GM21723 (cell line): ENCODE results near the gene HBQ1.
"Not testable (repeated sequence)": the region's sequence is repeated elsewhere in the genome, so short reads cannot be mapped to it uniquely, and the experiment has no call there.

Experiments
- ATAC-seq: cut with Tn5 transposase; IDR thresholded peaks from one replicate; pipeline ENCODE4 v1.9.1; 2021; ENCODE audit warnings: mild to moderate bottlenecking, moderate library complexity; ENCODE audit not compliant: unreplicated experiment

Gene HBQ1

DNA sequence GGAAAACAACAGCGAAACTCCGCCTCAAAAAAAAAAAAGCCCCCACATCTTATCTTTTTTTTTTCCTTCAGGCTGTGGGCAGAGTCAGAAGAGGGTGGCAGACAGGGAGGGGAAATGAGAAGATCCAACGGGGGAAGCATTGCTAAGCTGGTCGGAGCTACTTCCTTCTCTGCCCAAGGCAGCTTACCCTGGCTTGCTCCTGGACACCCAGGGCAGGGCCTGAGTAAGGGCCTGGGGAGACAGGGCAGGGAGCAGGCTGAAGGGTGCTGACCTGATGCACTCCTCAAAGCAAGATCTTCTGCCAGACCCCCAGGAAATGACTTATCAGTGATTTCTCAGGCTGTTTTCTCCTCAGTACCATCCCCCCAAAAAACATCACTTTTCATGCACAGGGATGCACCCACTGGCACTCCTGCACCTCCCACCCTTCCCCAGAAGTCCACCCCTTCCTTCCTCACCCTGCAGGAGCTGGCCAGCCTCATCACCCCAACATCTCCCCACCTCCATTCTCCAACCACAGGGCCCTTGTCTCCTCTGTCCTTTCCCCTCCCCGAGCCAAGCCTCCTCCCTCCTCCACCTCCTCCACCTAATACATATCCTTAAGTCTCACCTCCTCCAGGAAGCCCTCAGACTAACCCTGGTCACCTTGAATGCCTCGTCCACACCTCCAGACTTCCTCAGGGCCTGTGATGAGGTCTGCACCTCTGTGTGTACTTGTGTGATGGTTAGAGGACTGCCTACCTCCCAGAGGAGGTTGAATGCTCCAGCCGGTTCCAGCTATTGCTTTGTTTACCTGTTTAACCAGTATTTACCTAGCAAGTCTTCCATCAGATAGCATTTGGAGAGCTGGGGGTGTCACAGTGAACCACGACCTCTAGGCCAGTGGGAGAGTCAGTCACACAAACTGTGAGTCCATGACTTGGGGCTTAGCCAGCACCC, 5.0 kb upstream of the HBQ1 start:
- ATAC-seq, result no peak

DNA sequence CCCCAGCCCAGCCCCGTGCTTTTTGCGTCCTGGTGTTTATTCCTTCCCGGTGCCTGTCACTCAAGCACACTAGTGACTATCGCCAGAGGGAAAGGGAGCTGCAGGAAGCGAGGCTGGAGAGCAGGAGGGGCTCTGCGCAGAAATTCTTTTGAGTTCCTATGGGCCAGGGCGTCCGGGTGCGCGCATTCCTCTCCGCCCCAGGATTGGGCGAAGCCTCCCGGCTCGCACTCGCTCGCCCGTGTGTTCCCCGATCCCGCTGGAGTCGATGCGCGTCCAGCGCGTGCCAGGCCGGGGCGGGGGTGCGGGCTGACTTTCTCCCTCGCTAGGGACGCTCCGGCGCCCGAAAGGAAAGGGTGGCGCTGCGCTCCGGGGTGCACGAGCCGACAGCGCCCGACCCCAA, 4.3 kb upstream of the HBQ1 start:
- ATAC-seq, result not testable (repeated sequence)

DNA sequence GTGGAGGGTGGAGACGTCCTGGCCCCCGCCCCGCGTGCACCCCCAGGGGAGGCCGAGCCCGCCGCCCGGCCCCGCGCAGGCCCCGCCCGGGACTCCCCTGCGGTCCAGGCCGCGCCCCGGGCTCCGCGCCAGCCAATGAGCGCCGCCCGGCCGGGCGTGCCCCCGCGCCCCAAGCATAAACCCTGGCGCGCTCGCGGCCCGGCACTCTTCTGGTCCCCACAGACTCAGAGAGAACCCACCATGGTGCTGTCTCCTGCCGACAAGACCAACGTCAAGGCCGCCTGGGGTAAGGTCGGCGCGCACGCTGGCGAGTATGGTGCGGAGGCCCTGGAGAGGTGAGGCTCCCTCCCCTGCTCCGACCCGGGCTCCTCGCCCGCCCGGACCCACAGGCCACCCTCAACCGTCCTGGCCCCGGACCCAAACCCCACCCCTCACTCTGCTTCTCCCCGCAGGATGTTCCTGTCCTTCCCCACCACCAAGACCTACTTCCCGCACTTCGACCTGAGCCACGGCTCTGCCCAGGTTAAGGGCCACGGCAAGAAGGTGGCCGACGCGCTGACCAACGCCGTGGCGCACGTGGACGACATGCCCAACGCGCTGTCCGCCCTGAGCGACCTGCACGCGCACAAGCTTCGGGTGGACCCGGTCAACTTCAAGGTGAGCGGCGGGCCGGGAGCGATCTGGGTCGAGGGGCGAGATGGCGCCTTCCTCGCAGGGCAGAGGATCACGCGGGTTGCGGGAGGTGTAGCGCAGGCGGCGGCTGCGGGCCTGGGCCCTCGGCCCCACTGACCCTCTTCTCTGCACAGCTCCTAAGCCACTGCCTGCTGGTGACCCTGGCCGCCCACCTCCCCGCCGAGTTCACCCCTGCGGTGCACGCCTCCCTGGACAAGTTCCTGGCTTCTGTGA, 3.5 kb upstream of the HBQ1 start, which contains the start of gene HBA1:
Gene HBA1, plus strand, starts transcription at position 204 of the 906 bp plus-strand sequence. Its CDS starts 37 bp downstream, at position 241.
- not testable (repeated sequence) for ATAC-seq

GRCh38 chr16:177394-177822, 2.9 kb upstream of the HBQ1 start:
- no peak for ATAC-seq

- no peak for ATAC-seq
Observed at GRCh38 chr16:177981-178667, 2.1 kb upstream of the HBQ1 start.

- ATAC-seq, result no peak
Observed at GRCh38 chr16:178668-179015, 1.6 kb upstream of the HBQ1 start.

DNA sequence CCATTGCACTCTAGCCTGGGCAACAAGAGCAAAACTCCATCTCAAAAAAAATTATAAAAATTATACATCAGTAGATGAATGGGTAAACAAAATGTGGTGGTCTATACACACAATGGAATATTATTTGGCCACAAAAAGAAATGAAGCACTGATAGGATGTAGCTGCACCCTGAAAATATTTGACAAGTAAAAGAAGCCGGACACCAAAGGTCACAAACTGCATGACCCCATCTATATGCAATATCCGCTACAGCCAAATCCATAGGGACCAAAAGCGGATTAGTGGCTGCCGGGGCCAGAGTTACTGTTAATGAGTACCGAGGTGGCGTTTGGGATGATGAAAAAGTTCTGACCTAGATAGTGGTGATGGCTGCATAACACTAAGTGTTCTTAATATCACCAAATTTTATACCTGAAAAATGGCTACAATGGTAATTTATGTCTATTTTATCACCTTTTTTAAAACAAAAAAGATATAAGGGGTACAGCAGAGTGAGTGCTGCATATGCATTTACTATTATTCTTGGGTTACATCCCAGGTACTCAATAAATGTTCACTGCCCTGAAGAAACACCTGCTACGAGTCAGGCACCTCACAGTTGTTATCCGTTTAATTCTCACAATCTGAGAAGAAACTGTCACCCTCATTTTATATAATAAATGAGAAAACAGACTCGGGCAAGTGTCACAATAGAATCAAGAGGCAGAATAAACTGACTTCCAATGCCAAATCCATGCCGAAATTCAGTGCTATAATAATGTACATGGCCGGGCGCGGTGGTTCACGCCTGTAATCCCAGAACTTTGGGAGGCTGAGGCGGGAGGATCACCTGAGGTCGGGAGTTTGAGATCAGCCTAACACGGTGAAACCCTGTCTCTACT, 807 bp upstream of the HBQ1 start:
- no peak for ATAC-seq

- ATAC-seq, result no peak
Observed at GRCh38 chr16:180681-181564, 664 bp downstream of the HBQ1 start.

DNA sequence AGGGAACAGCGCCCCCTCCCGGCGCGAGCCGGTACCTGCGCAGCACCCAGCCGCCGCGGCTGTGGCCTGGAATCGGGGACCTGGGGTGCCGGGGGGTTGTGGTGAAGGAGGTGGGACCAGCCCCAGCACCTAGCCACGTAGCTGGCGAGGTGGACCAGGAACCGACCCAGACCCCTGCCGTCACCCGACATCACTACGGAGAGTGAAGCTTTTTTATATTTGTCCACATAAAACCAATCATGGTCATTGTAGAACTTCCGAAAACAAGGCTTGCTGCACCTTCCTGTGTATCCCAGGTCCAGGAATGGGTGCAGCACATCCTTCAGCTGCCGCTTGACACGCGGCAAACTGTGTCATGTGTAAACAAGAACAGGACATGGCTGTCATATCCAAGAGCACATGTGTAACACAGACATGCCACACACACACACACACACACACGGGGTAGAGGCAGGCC, 1.3 kb downstream of the HBQ1 start:
- no peak for ATAC-seq

- ATAC-seq, result no peak
Observed at GRCh38 chr16:183005-183404, 2.7 kb downstream of the HBQ1 start.

GRCh38 chr16:185213-185612, 5.0 kb downstream of the HBQ1 start:
- ATAC-seq, result no peak

GRCh38 chr16:185691-186090, 5.4 kb downstream of the HBQ1 start:
- no peak for ATAC-seq

- no peak for ATAC-seq
Observed at GRCh38 chr16:187330-187729, 7.1 kb downstream of the HBQ1 start.

DNA sequence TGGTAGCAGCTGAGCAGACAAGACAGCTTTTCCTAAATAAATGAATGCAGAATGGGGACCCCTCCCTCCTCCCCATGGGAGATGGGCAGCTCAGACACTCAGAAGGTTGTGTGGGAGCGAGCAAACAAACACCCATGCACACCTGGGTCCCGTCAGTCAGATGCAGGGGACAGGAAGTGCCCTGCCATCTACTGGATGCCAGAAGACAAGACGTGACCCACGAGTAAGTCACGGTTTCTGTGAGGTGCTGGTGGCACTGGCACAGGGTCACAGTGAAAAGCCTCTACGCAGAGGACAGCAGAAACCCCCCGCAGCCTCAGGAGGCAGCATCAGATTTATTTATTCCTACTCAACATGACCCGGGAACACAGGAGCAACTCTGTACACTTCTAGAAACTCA, 8.4 kb downstream of the HBQ1 start:
- no peak for ATAC-seq

DNA sequence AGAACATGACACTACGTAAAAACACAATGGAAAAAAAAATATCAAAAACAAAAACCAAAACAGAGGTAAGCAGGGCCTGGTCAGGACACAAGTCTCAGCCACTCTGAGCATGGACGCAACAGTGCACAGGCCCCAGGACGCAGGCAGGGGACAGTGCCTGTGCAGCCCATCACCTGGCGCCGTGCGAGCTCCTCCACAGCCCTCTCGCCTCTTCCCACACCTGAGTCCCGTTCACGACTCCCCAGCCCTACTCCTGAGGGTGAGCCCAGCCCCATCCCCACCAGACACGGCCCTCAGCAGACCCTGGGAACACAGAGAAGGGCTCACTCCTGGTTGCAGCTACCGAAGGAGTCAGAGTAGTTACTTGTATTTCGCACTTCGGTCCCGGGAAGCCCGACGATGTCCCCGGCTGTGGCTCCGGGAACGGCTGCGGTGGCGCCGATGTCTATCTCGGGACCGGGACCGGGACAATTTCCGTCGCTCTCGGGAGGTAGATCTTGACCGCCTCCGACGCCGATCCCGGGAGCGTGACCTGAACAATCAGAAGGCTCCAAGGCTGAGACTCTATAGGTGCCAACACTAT, 9.4 kb downstream of the HBQ1 start:
- no peak for ATAC-seq

DNA sequence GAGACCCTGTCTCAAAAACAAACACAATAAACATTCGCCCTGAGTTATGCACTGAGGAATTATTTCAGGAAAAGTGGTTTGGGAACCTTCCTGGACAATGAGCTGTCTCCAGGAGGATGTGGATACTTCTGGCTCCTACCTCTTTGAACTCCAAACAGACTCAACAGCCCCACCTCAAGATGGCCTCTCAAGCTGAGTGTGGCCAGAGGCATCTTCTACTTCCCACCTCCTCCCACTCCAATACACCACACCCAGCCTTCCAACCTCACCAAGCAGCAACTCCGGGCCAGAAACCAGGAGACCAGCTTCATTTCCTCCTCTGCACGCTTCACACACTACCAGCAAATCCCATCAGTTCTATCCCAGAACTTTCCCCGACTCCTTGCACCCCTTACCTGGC, 11.6 kb downstream of the HBQ1 start:
- ATAC-seq, result no peak

DNA sequence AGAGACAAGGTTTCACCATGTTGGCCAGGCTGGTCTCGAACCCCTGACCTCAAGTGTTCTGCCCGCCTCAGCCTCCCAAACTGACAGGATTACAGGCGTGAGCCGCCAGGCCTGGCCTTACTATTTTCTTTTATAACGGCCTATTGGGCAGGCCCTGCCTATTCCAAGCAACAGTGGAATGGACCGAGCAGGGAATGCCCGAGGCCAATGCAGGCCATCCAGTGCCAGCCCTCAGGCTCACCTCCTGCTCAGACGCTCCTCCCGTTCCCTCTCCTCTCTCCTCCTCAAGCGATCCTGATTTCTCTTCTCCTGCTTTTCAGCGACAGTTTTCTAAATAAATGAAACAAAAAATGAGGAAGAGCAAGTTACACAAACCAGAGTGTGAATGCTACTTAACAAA, 12.4 kb downstream of the HBQ1 start:
- ATAC-seq, result no peak

- no peak for ATAC-seq
Observed at GRCh38 chr16:193441-193840, 13.2 kb downstream of the HBQ1 start.

GRCh38 chr16:194516-194915, 14.3 kb downstream of the HBQ1 start:
- no peak for ATAC-seq
